C4-2B (cell line): Measurements from ENCODE around the gene DNAH1.

ENCODE experiments used
- H3K27ac ChIP-seq: fragments of 450-650 bp; 2 replicates; pipeline ENCODE4 v1.5.1; 2017
- ZFX ChIP-seq: fragments of 450-650 bp; IDR thresholded peaks from 2 replicates; pipeline ENCODE4 v1.6.1; 2017
- TF ChIP-seq, protein P1 (sequence below): fragments of 450-650 bp; conservative IDR thresholded peaks from 2 replicates; pipeline ENCODE4 v1.5.1; 2017; ENCODE audit warnings: mild to moderate bottlenecking

Gene DNAH1

DNA sequence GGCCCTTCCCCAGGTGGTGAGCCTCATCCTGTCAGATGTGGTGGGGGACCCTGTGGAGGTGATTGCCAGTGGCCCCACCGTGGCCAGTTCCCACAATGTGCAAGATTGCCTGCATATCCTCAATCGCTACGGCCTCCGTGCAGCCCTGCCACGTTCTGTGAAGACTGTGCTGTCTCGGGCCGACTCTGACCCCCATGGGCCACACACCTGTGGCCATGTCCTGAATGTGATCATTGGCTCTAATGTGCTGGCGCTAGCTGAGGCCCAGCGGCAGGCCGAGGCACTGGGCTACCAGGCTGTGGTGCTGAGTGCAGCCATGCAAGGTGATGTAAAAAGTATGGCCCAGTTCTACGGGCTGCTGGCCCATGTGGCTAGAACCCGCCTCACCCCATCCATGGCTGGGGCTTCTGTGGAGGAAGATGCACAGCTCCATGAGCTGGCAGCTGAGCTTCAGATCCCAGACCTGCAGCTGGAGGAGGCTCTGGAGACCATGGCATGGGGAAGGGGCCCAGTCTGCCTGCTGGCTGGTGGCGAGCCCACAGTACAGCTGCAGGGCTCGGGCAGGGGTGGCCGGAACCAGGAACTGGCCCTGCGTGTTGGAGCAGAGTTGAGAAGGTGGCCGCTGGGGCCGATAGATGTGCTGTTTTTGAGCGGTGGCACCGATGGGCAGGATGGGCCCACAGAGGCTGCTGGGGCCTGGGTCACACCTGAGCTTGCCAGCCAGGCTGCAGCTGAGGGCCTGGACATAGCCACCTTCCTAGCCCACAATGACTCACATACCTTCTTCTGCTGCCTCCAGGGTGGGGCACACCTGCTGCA is 23.7 kb upstream of the DNAH1 start:
- no peak for TF ChIP-seq ZFX
- TF ChIP-seq, protein P1, sequence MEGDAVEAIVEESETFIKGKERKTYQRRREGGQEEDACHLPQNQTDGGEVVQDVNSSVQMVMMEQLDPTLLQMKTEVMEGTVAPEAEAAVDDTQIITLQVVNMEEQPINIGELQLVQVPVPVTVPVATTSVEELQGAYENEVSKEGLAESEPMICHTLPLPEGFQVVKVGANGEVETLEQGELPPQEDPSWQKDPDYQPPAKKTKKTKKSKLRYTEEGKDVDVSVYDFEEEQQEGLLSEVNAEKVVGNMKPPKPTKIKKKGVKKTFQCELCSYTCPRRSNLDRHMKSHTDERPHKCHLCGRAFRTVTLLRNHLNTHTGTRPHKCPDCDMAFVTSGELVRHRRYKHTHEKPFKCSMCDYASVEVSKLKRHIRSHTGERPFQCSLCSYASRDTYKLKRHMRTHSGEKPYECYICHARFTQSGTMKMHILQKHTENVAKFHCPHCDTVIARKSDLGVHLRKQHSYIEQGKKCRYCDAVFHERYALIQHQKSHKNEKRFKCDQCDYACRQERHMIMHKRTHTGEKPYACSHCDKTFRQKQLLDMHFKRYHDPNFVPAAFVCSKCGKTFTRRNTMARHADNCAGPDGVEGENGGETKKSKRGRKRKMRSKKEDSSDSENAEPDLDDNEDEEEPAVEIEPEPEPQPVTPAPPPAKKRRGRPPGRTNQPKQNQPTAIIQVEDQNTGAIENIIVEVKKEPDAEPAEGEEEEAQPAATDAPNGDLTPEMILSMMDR, result no peak
- no peak overlapping the region for H3K27ac ChIP-seq

DNA sequence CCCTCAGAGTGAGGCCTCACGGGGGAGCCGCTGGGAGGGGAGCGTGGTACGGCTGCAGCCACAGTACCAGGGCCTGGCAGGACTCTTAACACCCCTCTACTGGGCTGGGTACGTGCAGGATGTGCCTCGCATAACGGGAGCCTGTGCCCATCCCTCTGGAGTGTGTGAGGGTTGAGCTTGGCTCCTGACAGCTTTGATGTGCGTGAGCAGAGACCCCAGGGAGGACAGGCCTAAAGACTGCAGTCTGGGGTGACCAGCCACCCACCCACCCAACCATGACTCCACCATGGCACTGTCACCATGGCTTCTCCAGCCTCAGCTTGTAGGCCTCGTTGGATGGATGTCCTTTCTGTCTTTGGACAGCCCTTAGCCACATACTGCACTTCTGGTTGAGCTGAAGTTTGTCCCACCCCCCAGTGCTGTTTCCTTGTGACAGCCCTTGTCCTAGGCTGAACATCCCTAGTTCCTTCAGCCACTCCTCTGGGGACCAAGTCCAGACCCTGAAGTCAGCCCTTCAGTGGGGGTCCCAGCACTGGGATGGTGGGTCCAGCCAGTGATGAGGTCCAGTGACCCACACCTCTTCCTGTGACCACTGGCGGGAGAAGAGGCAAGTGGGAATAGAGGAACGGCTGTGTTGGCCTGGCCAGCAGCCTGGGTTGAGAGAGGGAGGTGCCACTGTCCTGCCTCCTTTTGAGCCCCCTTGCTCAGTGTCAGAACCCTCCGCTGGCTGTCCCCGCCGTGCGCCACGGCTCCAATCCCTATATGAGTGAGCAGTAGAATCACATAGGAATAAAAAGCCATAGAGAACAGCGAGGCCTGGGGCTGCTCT is 22.4 kb upstream of the DNAH1 start:
- H3K27ac ChIP-seq, result no peak overlapping the region
- no peak for TF ChIP-seq ZFX
- TF ChIP-seq, protein P1, result no peak

DNA sequence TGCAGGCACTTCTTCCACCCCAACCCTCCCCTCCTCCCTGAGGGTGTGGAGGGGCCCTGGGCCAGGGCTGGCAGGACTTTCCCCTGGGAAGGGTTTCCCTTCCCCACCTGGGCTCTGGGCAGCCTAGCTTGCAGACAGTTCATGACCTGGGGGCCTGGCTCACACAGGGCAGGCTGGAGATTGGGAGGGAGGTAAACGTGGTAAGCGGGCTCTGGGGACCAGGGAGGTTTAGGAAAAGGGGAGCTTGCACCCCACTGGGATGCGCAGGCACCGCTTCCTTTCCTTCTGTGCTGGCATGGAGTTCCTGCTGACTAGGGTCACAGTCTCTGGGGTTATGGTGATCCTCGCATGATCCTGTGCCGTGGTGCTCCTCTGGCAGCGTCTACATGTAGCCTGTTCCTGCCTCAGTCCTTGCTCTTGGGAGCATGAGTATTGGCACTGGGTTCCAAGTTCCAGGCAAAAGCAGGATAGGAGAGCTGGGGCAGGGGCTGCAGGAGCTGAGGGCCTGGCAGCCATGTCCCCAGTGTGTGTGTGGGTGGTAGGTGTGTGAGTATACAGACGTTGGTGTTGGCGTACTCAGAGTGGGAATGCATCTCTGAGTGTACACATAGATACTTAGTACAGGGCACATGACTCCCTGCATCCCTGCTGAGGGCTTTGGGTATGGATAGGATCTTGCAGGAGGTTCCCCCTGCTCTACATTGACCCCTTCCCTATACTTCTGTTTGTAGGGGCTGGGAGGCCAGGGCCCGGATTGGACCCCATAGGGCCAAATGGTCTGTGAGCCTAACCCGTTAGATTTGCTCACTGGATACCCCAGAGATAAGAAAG is 21.6 kb upstream of the DNAH1 start:
- no peak for TF ChIP-seq ZFX
- TF ChIP-seq, protein P1, result no peak
- no peak overlapping the region for H3K27ac ChIP-seq

DNA sequence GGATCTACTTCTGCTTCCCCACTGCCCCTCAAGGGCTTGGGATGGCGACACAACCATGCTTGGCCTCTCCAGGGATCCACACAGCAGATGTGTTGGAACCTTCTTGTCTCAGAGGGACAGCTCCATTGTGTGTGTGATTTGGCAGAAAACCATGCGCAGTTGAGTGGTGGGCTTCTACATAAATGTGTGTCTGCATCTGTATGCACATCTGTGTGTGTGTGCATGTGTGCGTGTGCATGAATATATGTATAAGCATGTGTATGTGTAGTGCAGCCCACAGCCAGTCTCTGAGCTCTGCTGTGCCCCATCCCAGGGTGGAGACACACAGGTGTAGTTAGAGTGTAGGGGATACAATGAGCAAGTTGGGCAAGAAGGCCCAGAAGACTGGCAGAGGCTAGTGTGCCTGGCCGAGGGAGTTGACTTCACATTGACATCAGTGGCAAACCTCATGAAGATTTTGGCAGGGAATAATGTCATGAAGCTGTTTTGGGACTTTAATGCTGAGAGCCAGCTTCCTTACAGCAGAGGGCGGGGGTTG is 20.4 kb upstream of the DNAH1 start:
- H3K27ac ChIP-seq, result no peak overlapping the region
- TF ChIP-seq, protein P1, result no peak
- TF ChIP-seq ZFX, result no peak

DNA sequence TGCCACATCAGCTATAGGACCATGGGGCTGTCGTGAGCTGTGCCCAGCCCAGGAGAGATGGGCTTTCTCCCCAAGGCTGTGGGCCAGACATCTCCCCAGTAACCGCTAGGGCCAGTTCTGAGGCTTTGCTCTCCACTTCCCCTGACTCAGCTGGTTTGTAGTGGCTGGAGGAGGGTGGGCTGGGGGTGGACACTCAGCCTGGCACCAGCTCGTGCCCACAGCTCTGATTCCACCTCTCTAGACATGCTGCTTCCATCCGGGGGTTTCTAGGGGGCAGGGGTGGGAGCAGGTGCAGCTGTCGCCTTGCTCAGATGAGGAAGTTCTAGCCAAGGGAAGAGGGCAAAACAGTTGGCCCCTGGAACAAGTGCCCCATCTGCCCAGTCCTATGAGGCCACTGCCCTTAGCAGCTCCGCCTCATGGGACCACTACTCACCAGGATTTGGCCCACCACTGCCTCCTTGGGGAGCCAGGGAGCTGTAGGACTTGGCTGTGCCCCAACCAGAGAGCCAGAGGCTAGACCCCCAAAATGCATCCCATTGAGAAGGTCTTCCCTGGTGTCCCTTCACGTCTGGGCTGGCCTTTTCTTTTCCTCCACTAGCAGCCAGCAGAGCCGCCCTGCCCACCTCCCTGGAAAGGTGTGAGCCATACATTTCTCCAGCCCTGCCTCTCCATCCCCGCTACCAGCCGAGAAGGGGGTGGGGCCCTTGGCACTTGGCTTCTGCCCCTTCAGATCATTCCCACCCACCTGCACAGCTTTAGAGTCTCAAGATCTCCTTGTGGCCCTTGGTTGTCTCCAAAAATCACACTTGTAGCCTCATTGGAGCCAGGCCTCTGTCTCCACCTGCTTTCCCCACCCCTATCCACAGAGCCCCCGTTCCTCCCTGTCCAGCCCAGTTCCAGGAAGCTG is 18.6 kb upstream of the DNAH1 start:
- no peak overlapping the region for H3K27ac ChIP-seq
- TF ChIP-seq, protein P1, result no peak
- TF ChIP-seq ZFX, result no peak
